ENCODE results near the gene PTCHD1.

GRCh38 chrX:23403849-23404248 lies 69.2 kb downstream of the PTCHD1 start:
- TF ChIP-seq CTCF (IDR thresholded peaks at IDR 0.05; ENCODE audit: low read depth, low read length) (no peak), POLR2A (IDR thresholded peaks at IDR 0.05; ENCODE audit: extremely low read depth, insufficient read length) (no peak), MYC (IDR thresholded peaks at IDR 0.05; ENCODE audit: low read depth, low read length) (no peak)
- TF ChIP-seq, protein P1, sequence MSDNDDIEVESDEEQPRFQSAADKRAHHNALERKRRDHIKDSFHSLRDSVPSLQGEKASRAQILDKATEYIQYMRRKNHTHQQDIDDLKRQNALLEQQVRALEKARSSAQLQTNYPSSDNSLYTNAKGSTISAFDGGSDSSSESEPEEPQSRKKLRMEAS (IDR thresholded peaks at IDR 0.05; ENCODE audit: low read depth, low read length): no peak
